GM21526 (cell line): ENCODE results near the gene RIC3.

ENCODE experiments used
- ATAC-seq: cut with Tn5 transposase; IDR thresholded peaks from one replicate; pipeline ENCODE4 v1.9.1; 2021; ENCODE audit warnings: moderate library complexity; ENCODE audit not compliant: unreplicated experiment, low FRiP score

RIC3 gene

DNA sequence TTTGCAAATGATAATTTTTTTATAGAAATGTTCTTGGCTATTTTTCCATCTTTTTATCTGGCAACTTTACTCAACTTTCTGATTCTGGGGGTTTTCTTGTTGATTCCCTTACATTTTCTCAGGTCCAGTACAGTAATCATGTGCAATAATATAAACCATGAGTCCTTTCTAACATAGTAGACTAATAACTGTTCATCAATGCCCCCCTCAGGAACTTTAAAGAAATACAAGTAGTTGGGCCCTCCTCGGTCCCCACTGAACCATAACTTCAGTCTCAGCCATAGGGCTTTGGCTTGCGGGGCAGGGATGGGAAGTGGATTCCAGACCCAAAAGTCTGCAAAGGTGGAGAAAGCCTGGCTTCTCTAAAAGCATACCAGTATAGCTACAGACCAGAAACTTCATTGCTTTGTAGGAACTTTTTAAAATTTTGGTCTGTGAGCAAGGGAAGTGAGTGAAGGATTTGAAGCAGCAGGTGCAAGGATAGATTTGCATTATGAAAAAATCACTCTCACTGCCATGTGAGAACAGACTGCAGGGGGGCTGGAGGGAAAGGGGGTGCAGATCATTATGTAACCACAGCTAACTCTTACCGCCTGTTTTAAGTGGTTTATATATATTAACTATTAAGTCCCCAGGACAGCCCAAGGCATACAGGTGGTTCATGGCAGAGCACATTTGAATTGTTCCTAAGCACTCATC, 98.3 kb downstream of the RIC3 start:
- peak; percentile 57 for ATAC-seq

- no peak for ATAC-seq
Measured at GRCh38 chr11:8069771-8070170, 99.1 kb downstream of the RIC3 start.

- no peak for ATAC-seq
Measured at GRCh38 chr11:8068605-8069221, 100.1 kb downstream of the RIC3 start.

DNA sequence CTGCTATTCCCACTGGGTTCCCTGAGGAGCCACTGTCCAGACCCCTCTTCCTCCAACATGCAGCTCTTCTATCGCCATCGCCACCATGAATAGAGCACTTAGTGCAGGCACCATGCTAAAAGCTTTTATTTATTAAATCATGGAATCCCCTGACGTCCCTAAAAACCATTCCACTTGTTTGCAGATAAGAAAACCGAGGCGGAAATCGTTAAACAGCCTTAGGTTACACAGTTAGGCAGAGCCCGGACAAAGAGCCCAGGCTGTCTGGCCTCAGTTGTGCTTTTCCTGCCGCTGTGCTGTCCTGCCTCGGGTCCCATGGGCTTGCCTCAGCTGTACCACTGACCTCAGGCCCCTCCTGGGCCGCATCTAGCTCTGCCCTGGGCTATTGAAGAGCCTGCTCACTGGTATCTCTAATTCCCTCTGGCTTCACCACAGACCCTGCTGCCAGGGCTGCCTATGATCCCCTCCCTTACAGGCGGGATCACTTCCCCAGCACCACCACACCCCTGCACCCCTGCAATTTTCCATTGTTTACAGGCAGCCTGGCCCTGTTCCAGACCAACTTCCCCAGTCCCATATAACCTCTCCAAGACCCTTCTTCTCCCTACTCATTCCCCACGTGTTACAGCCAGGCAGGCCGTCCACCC, 100.8 kb downstream of the RIC3 start:
- ATAC-seq: no peak

- ATAC-seq: no peak
Measured at GRCh38 chr11:8067567-8067928, 101.3 kb downstream of the RIC3 start.

DNA sequence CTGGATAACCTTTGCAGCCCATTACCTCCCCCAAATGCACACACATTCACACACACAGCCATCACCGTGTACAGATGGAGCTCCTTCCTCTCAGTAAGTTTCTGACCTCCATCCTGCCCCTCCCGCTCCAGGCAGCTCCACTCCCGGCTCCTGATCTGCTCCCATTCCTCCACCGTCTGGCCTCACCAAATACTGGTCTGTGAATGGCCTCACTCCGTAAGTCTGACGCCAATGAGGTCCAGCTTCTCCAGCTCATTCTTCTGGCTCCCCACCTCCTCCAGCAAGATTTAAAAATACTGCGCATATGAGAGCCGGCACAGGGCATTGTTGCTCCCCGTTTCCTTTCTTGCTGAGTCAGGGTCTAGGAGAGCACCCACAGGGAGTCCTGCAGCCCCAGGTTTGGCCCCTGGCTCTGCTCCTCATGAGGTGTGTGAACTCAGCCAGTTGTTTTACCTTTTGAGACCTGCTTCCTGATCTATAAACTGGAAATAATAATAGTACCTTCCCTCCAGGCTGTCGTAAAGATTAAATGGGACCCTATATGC, 101.8 kb downstream of the RIC3 start:
- no peak for ATAC-seq

DNA sequence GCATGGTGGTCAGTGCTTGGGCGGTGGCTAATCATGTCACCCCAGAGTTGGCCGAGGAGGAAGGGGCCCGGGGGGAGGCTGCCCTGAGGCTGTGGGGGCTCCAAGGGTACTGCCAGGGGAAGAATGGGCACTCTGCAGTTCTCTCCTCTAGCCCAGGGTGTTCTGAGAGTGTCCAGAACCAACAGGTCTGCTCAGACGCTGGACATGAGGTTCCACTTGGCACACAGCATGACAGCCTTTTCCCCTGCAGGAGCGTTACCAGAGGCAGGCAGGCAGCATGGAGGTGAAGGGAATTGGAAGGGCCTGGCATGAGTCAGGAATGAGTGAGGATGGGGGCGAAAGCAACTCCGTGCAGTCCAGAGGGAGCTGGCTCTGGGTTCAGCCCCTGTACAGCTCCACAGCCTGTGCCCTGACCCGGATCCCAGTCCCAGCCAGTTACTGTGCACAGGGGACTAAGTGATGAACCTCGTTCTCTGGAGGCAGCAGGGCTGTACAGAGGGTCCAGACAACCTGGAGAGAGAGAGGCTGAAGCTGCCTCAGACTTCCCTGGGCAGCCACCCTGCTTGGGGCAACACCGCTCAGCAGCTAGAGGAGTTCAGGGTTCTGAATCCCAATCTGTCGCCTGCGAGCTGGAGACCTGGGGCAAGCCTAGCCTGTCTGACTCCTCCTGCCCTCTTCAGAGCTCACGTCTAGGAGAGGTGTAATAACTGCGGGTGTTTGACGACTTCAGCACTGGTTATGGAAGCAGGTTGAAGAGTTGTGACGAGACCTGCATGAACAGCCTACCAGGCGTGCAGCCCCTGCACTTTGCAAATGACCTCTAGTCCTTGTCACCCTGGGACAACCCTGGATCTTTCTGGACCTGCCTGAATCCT, 102.6 kb downstream of the RIC3 start:
- no peak for ATAC-seq

- ATAC-seq: no peak
Measured at GRCh38 chr11:8065031-8065430, 103.8 kb downstream of the RIC3 start.

DNA sequence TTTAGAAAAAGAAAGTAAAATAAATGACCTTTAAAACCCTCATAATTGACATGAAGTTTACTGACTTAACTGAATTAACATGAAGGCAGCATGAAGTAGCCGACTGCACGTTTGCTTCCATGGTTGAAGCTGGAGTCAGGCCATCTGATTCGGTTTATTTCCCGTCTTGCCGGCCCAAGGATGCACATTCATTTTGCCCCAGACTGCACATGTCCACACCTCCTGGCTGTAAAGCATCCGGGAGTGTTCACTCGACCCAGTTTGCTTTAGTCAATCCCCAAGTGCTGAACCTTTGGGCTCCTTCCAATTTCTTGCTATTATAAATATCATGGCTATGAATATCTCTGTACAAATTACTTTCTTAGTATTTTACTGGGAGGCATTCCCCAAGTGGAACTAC, 105.5 kb downstream of the RIC3 start:
- ATAC-seq: no peak

DNA sequence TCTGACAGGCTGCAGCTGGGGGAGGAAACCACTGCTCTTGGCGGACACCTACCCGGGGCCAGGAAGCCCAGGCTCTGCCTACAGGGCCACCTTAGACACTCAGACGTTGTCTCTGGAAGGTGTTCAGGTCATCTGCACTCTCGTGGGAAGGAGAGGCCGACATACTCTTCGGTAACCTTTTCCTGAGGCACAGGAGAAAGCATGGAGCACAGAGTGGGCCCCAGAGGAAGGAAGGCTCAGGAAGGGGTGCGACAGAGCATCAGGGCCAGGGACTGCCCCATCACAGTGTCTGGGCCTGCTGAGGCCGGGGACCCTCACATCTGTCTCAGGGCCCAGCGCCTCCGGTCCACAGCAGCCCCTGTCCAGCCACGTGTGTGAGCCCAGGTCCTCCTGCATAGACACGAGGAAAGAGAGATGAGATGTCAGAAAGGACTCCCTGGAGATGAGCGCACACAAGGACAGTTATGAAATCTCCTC, 106.0 kb downstream of the RIC3 start:
- ATAC-seq: no peak

DNA sequence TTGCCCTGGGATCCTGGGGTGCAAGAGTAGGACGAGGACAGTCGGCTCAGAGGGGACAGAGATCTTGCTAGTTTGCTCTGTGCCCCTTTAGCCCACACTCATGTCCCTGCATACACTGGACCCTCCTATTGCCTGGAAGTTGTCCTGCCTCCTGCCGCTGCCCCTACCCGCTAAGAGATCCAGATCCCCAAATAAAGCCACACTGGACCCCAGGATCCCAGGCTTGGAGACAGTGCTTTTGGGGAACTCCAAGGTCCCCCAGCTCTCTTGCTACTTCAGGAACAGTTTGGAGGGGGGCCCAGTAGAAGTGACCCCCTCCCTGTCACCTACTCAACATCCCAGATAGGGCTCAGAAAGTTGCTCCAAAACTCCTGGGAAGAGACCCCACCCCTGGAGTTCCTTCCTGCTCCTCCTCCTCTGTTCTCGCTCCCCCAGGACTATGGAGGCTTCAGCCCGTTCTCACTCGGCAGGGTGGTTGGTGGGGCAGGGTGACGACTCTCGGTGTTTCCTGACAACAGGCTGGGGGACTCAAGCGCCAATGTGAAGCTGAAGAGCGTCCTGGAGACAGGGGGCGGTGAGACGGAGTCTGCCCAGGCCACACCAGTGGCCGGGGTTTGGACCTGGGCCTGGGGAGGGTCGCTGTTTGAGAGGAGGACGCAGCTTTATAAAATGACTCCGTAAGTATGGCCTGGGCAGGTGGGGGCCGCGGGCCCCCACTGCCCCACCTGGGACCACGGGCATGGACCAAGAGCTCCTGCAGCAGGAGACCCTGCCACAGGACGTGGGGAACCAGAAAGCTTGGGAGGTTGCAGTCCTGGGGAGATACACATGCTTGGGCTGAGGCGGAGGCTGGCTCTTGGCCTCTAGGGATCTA, 107.0 kb downstream of the RIC3 start:
- ATAC-seq: no peak

- ATAC-seq: no peak
Measured at GRCh38 chr11:8060801-8061554, 107.8 kb downstream of the RIC3 start.

GRCh38 chr11:8060146-8060719, 108.6 kb downstream of the RIC3 start:
- ATAC-seq: no peak

- no peak for ATAC-seq
Measured at GRCh38 chr11:8059571-8060011, 109.2 kb downstream of the RIC3 start.

GRCh38 chr11:8059030-8059429, 109.8 kb downstream of the RIC3 start:
- ATAC-seq: no peak

- ATAC-seq: no peak
Measured at GRCh38 chr11:8058216-8058615, 110.6 kb downstream of the RIC3 start.

DNA sequence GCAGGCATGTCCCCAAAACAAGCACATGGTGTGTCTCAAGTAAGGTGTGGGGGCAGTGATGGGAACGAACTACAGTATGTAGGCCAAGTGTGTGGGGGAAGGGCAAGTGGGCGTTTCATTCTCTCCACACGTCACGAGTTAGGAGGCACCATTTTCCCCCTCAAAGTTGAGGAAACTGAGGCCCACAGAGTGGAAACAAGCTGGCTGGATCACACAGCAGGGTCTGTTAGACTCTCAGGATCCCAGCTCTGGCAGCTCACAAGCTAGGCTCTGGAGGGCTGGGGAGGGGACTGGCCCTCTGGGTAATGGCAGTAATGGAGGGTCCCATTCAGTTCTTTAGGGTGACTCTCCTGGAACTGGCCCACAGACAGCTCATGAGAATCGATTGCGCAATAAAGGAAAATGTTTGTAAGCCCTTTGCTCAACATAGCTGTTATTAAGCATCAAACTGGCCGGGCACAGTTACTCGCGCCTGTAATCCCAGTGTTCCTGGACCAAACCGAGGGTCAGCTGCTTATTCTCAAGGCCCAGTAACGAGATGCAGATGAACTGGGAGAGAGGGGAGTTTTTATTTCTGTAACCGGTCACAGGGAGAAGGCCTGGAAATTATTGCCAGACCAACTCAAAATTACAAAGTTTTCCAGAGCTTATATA, 111.9 kb downstream of the RIC3 start:
- ATAC-seq: no peak
